PC-9 (cell line): Measurements from ENCODE around the gene NPFFR2. TPM values are rescaled to one million over a fixed set of nuclear protein-coding genes. Genes with fewer than 3 reads are reported as not detected.

Source experiments
- BruUV-seq: library from RNA; stranded (reverse); fragments of 400-500 nt; replicated peaks from 2 replicates; lab custom pipeline; 2021; lab: Mats Ljungman, UMichigan
- CTCF ChIA-PET: fragments of 300-600 bp; sonication (Branson Sonifier 250); formaldehyde crosslinking; loops from one replicate; lab custom pipeline; 2022; ENCODE audit warnings: antibody characterized with exemption; lab: Charles Lee
- POLR2A ChIA-PET: fragments of 300-600 bp; sonication (Branson Sonifier 250); formaldehyde crosslinking; loops from one replicate; lab custom pipeline; 2022; ENCODE audit warnings: antibody characterized with exemption; ENCODE audit not compliant: unreplicated experiment; lab: Charles Lee
- DNase-seq, 2 experiments: peaks; one replicate each; pipeline versions ENCODE4 v3.0.0 to v3.0.0-alpha.2; 2015 to 2022; ENCODE audit warnings: mixed read lengths in 1 of 2
- H2AFZ ChIP-seq: fragments of 200-600 bp; sonication (generic); 2 replicates; pipeline ENCODE4 v1.8.1; 2017; ENCODE audit warnings: antibody characterized with exemption
- H3F3A ChIP-seq: fragments of 200-600 bp; sonication (generic); 2 replicates; pipeline ENCODE4 v1.8.1; 2017; ENCODE audit warnings: antibody characterized with exemption, mild to moderate bottlenecking, low read depth; ENCODE audit not compliant: insufficient read depth
- H3K27ac ChIP-seq: fragments of 200-600 bp; sonication (generic); 2 replicates; pipeline ENCODE4 v1.6.1; 2016; ENCODE audit warnings: mixed run types
- H3K27me3 ChIP-seq: fragments of 200-600 bp; sonication (generic); 2 replicates; pipeline ENCODE4 v1.6.1; 2016; ENCODE audit warnings: low read depth, mixed run types; ENCODE audit not compliant: insufficient read depth
- H3K36me3 ChIP-seq: fragments of 200-600 bp; sonication (generic); 2 replicates; pipeline ENCODE4 v1.6.1; 2016; ENCODE audit warnings: low read depth, mixed run types
- H3K4me1 ChIP-seq: fragments of 200-600 bp; sonication (generic); replicated peaks from 2 replicates; pipeline ENCODE4 v1.6.1; 2016; ENCODE audit warnings: mixed run types; ENCODE audit not compliant: insufficient read depth
- H3K4me2 ChIP-seq: fragments of 200-600 bp; sonication (generic); 2 replicates; pipeline ENCODE4 v1.6.1; 2017; ENCODE audit warnings: mixed run types
- H3K4me3 ChIP-seq: fragments of 200-600 bp; sonication (generic); 2 replicates; pipeline ENCODE4 v1.6.1; 2016; ENCODE audit warnings: mixed run types
- H3K79me2 ChIP-seq: fragments of 200-600 bp; sonication (generic); 2 replicates; pipeline ENCODE4 v1.6.1; 2017; ENCODE audit warnings: low read depth, mixed run types
- H3K9me2 ChIP-seq: fragments of 200-600 bp; sonication (generic); 2 replicates; pipeline ENCODE4 v1.8.1; 2017; ENCODE audit warnings: mild to moderate bottlenecking; ENCODE audit not compliant: insufficient read depth
- H3K9me3 ChIP-seq: fragments of 200-600 bp; sonication (generic); 2 replicates; pipeline ENCODE4 v1.8.1; 2016; ENCODE audit warnings: low read depth; ENCODE audit not compliant: insufficient read depth
- H4K20me1 ChIP-seq: fragments of 200-600 bp; sonication (generic); 2 replicates; pipeline ENCODE4 v1.8.1; 2017; ENCODE audit not compliant: insufficient read depth
- EZH2 ChIP-seq: fragments of 200-600 bp; sonication (generic); IDR thresholded peaks from 2 replicates; pipeline ENCODE4 v1.8.0; 2017; ENCODE audit warnings: antibody characterized with exemption, low read depth
- intact Hi-C: fragments of 100-400 bp; cut with micrococcal nuclease; formaldehyde crosslinking; loops from one replicate; pipeline ENCODE4 v1.10.0; 2022; ENCODE audit not compliant: unreplicated experiment
- total RNA-seq: library from RNA; stranded (reverse); gene quantifications from 2 replicates; pipeline ENCODE4 v1.2.3, GENCODE V29; 2021
- TF ChIP-seq, protein P1 (sequence below): fragments of 200-600 bp; sonication (generic); conservative IDR thresholded peaks from 2 replicates; pipeline ENCODE4 v1.6.1; 2017; ENCODE audit warnings: mixed run types, antibody characterized with exemption, mild to moderate bottlenecking, moderate library complexity

The NPFFR2 gene
- total RNA-seq, 1 experiment from 2014 or later, result not detected

DNA sequence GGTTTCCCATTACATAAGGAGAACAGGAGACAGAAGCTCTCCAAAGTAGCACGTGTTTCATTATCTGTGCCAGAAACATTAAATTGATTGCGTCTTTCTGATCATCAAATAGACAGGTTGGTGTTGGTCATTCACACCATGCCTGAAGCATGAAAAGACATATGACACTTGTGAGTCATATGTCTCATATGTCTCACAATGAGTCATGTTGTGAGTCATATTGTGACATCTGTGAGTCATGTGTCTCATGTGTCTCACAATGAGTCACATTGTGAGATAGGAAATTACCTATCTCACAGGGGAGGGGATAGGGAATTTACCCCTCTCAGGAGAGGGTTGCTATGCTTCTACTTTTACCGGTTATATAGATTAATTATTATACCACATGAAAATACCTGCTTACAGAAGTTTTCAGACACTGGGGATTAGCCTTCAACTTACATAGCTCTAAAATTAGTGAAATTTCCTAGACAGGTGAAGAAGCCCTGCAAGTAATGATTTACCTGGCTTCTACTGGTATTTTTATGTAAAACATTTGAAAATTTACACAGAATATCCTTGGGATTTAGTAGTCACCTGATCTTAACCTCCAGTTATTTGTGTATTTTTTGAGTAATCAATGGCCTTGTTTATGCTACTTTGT, 80.8 kb downstream of the NPFFR2 start:
- H2AFZ ChIP-seq, result no peak overlapping the region
- peaks cover 9% of the 10 kb centered on the region; the same call in 1 of the 2 replicates for H3K4me1 ChIP-seq
- BruUV-seq, result no TSS peak
- H4K20me1 ChIP-seq, result no peaks in the 10 kb centered on the region
- no peak overlapping the region for H3K4me3 ChIP-seq
- H3K27me3 ChIP-seq, result no peaks in the 10 kb centered on the region
- no peaks in the 10 kb centered on the region for H3K79me2 ChIP-seq
- intact Hi-C loops, result no loop called here
- no peaks in the 10 kb centered on the region for H3K9me2 ChIP-seq
- no peak for TF ChIP-seq EZH2
- TF ChIP-seq, protein P1, sequence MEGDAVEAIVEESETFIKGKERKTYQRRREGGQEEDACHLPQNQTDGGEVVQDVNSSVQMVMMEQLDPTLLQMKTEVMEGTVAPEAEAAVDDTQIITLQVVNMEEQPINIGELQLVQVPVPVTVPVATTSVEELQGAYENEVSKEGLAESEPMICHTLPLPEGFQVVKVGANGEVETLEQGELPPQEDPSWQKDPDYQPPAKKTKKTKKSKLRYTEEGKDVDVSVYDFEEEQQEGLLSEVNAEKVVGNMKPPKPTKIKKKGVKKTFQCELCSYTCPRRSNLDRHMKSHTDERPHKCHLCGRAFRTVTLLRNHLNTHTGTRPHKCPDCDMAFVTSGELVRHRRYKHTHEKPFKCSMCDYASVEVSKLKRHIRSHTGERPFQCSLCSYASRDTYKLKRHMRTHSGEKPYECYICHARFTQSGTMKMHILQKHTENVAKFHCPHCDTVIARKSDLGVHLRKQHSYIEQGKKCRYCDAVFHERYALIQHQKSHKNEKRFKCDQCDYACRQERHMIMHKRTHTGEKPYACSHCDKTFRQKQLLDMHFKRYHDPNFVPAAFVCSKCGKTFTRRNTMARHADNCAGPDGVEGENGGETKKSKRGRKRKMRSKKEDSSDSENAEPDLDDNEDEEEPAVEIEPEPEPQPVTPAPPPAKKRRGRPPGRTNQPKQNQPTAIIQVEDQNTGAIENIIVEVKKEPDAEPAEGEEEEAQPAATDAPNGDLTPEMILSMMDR, result no peak
- H3K9me3 ChIP-seq, result no peaks in the 10 kb centered on the region
- ChIA-PET POLR2A (no interaction called here), CTCF (no interaction called here)
- H3F3A ChIP-seq, result peaks cover 4% of the 10 kb centered on the region; the same call in 1 of the 2 replicates
- DNase-seq, result peak in 1 of 2 experiments; percentile 79
- peak overlapping the region; percentile 50 for H3K27ac ChIP-seq
- H3K4me2 ChIP-seq, result no peak overlapping the region
- H3K36me3 ChIP-seq, result no peaks in the 10 kb centered on the region

DNA sequence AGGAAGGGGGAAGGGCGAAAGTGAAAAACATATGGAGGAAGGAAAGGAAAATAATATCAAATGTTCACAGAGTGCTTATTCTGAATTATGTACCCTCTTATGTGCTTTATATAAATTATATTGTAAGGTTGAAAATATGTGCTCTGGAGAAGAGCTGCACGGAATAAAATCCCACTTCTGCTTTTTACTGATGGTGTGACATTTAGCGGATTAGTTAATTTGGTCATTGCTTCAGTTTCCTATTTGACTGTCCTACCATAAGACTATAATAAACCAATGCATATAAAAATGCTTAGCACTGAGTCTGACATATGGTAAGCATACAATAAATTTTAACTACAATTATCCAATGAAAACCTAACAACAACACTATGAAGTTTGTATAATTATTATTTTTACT, 86.2 kb downstream of the NPFFR2 start:
- H3K4me2 ChIP-seq, result no peak overlapping the region

DNA sequence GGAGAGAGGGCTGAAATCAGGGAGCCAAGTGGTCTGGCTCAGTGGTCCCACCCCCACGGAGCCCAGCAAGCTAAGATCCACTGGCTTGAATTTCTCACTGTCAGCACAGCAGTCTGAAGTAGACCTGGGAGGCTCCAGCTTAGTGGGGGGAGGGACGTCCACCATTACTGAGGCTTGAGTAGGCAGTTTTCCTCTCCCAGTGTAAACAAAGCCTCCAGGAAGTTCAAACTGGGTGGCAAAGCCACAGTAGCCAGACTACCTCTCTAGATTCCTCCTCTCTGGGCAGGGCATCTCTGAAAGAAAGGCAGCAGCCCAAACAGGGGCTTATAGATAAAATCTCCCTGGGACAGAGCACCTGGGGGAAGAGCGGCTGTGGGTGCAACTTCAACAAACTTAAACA, 88.1 kb downstream of the NPFFR2 start:
- TF ChIP-seq, protein P1, result no peak
- Histone ChIP-seq H3F3A (no peaks in the 10 kb centered on the region), H2AFZ (peak overlapping the region; percentile 27; the same call in 1 of the 2 replicates), H3K4me1 (0 out of 2 replicates have a peak, but pooled peaks cover 5% of the 10 kb centered on the region), H3K27ac (no peak overlapping the region), H3K36me3 (no peaks in the 10 kb centered on the region), H3K79me2 (no peaks in the 10 kb centered on the region), H3K9me3 (no peaks in the 10 kb centered on the region), H3K4me2 (peak overlapping the region; percentile 23; the same call in 1 of the 2 replicates), H3K9me2 (no peaks in the 10 kb centered on the region), H4K20me1 (no peaks in the 10 kb centered on the region), H3K4me3 (no peak overlapping the region), H3K27me3 (no peaks in the 10 kb centered on the region)
- intact Hi-C loops, result no loop called here
- ChIA-PET POLR2A (interaction anchor here (0.6 kb wide), 1 partner anchor 25 kb away, joined by 4 read pairs; no protein-coding TSS in a partner anchor), CTCF (no interaction called here)
- DNase-seq, result peak; percentile 29 to 35
- BruUV-seq, result no TSS peak

More for the DNA sequence above, 86.2 kb downstream of the NPFFR2 start:
- Histone ChIP-seq H3K27ac (no peak overlapping the region), H3K36me3 (no peaks in the 10 kb centered on the region), H3K4me3 (no peak overlapping the region), H3K27me3 (no peaks in the 10 kb centered on the region), H3F3A (no peaks in the 10 kb centered on the region; the same call in 1 of the 2 replicates), H3K4me1 (0 out of 2 replicates have a peak, but pooled peaks cover 5% of the 10 kb centered on the region), H4K20me1 (no peaks in the 10 kb centered on the region), H2AFZ (no peak overlapping the region), H3K9me3 (no peaks in the 10 kb centered on the region), H3K9me2 (no peaks in the 10 kb centered on the region), H3K79me2 (no peaks in the 10 kb centered on the region)
- intact Hi-C loops, result no loop called here
- BruUV-seq, result no TSS peak
- TF ChIP-seq EZH2, result no peak
- TF ChIP-seq, protein P1, result no peak
- ChIA-PET POLR2A (no interaction called here), CTCF (no interaction called here)
- DNase-seq, result no peak
